ENCODE measurements around the gene RBFA. TPM values are rescaled to one million over a fixed set of nuclear protein-coding genes. Genes with fewer than 3 reads are reported as not detected.

RBFA gene
- total RNA-seq, 2 donors from 2014 or later = 9.9 to 16.6 TPM

- intact Hi-C loops (cut with DNase I) = no loop called here
- Histone ChIP-seq H3K27ac (no peak overlapping the region), H3K36me3 (replicated peaks in 1 of 2; ENCODE audit: insufficient read depth in 1 of 2, low read depth in 2 of 2) (no peaks in the 10 kb centered on the region), H3K27me3 (no peaks in the 10 kb centered on the region), H3K4me3 (no peak overlapping the region), H3K9me3 (no peaks in the 10 kb centered on the region), H3K4me1 (no peaks in the 10 kb centered on the region)
- WGBS, 2 donors = 92 to 100% methylated on average over 2 to 4 of the region's 4 CpGs
- DNase-seq (no peak), ATAC-seq (no peak)
- TF ChIP-seq CTCF (IDR thresholded peaks at IDR 0.05) = no peak
- no peak for TF ChIP-seq POLR2A (IDR thresholded peaks at IDR 0.05)
Measured at GRCh38 chr18:80070825-80071224, 36.6 kb downstream of the RBFA start.

DNA sequence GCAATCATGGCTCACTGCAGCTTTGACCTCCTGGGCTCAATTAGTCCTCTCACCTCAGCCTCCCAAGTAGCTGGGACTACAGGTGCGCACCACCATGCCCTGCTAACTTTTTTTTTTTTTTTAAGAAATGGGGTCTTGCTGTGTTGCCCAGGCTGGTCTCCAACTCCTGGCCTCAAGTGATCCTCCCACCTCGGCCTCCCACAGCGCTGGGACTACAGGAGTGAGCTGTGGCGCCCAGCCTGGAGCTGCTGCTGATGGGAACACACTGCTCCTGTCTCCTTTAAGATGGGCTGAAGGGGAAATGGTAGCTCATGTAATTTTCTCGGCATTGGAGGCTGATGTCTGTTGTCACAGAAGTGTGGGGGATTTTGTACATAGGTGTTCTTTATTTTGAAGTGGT, 39.9 kb downstream of the RBFA start:
- WGBS, 2 donors = 82 to 85% methylated on average over 5 of the region's 5 CpGs
- intact Hi-C loops (cut with DNase I) = no loop called here
- TF ChIP-seq POLR2A (IDR thresholded peaks at IDR 0.05) (no peak), CTCF (IDR thresholded peaks at IDR 0.05) (no peak)
- Histone ChIP-seq H3K27me3 (no peaks in the 10 kb centered on the region), H3K9me3 (no peaks in the 10 kb centered on the region), H3K4me3 (no peak overlapping the region), H3K36me3 (replicated peaks in 1 of 2; ENCODE audit: insufficient read depth in 1 of 2, low read depth in 2 of 2) (no peaks in the 10 kb centered on the region), H3K4me1 (no peaks in the 10 kb centered on the region), H3K27ac (no peak overlapping the region)
- ATAC-seq (no peak), DNase-seq (no peak)

DNA sequence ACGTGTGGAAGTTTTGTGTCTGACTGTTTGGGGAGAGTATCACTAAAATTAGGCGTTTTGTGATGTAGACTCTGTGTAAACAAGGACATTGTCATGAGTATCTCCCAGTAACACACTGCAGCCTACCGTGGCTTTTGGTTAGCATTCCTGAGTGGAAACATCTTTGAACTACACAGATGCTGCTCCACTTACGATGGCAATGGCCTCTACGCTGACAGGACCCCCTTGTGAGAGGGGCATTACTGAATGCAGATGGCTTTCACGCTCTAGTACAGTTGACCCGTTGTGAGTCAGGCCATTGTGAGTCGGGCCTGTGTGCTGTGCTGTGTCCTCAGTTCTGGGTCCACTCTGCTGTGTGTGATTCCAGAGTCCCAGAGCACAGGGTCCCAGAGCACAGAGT, 40.5 kb downstream of the RBFA start:
- TF ChIP-seq POLR2A (IDR thresholded peaks at IDR 0.05) = no peak
- no peak for TF ChIP-seq CTCF (IDR thresholded peaks at IDR 0.05)
- Histone ChIP-seq H3K27ac (no peak overlapping the region), H3K4me3 (no peak overlapping the region), H3K36me3 (replicated peaks in 1 of 2; ENCODE audit: insufficient read depth in 1 of 2, low read depth in 2 of 2) (no peaks in the 10 kb centered on the region), H3K9me3 (no peaks in the 10 kb centered on the region), H3K4me1 (no peaks in the 10 kb centered on the region), H3K27me3 (no peaks in the 10 kb centered on the region)
- 74 to 78% methylated on average over 3 to 8 of the region's 8 CpGs for WGBS, 2 donors
- no peak for DNase-seq
- no peak for ATAC-seq
- intact Hi-C loops (cut with DNase I) = no loop called here

- WGBS, 2 donors = 92 to 93% methylated on average over 4 to 7 of the region's 7 CpGs
- no peak overlapping the region for H3K27ac ChIP-seq
- no peaks in the 10 kb centered on the region for H3K4me1 ChIP-seq
- TF ChIP-seq CTCF (IDR thresholded peaks at IDR 0.05) (no peak), POLR2A (IDR thresholded peaks at IDR 0.05) (no peak)
- H3K9me3 ChIP-seq = no peaks in the 10 kb centered on the region
- intact Hi-C loops (cut with DNase I) = no loop called here
- no peak for DNase-seq
- ATAC-seq = no peak
- H3K4me3 ChIP-seq = no peak overlapping the region
- no peaks in the 10 kb centered on the region for H3K27me3 ChIP-seq
- H3K36me3 ChIP-seq (replicated peaks in 1 of 2; ENCODE audit: insufficient read depth in 1 of 2, low read depth in 2 of 2) = no peaks in the 10 kb centered on the region
Measured at GRCh38 chr18:80075940-80076339, 41.7 kb downstream of the RBFA start.

GRCh38 chr18:80076379-80076778, 42.1 kb downstream of the RBFA start:
- intact Hi-C loops (cut with DNase I) = no loop called here
- 94% methylated on average over 9 of the region's 9 CpGs for WGBS, 2 donors
- H3K27me3 ChIP-seq = no peaks in the 10 kb centered on the region
- TF ChIP-seq CTCF (IDR thresholded peaks at IDR 0.05) = no peak
- TF ChIP-seq POLR2A (IDR thresholded peaks at IDR 0.05) = no peak
- no peak overlapping the region for H3K4me3 ChIP-seq
- H3K9me3 ChIP-seq = no peaks in the 10 kb centered on the region
- H3K27ac ChIP-seq = no peak overlapping the region
- no peaks in the 10 kb centered on the region for H3K36me3 ChIP-seq (replicated peaks in 1 of 2; ENCODE audit: insufficient read depth in 1 of 2, low read depth in 2 of 2)
- no peaks in the 10 kb centered on the region for H3K4me1 ChIP-seq
- ATAC-seq (no peak), DNase-seq (no peak)

Data from body of pancreas (tissue), 4 donors.